T-helper 2 cell treated with Interferon-gamma antibody and Interleukin-4, amounts not matched to agents 100 ng/mL and 5 ng/mL, for 36 hours (primary cell): ENCODE measurements around the gene LIMS2. TPM values are rescaled to one million over a fixed set of nuclear protein-coding genes. Genes with fewer than 3 reads are reported as not detected.

ENCODE experiments used
- intact Hi-C: fragments of 100-400 bp; cut with micrococcal nuclease; formaldehyde crosslinking; loops from one replicate; pipeline ENCODE4 v1.15.1; 2023
- total RNA-seq: library from RNA; stranded (reverse); gene quantifications from 2 replicates; pipeline ENCODE4 v1.2.3, GENCODE V29; 2022

Gene LIMS2
- total RNA-seq, 1 donor from 2014 or later = 24.2 TPM

GRCh38 chr2:127625572-127625951 lies 49.8 kb downstream of the LIMS2 start:
- intact Hi-C loops = no loop called here

GRCh38 chr2:127624756-127625571 lies 50.4 kb downstream of the LIMS2 start:
- intact Hi-C loops = no loop called here

GRCh38 chr2:127624320-127624755 lies 51.0 kb downstream of the LIMS2 start:
- intact Hi-C loops = no loop called here

- intact Hi-C loops = no loop called here
Measured at GRCh38 chr2:127623388-127624319, 51.7 kb downstream of the LIMS2 start.

- intact Hi-C loops = no loop called here
Measured at GRCh38 chr2:127622561-127623387, 52.6 kb downstream of the LIMS2 start.

- intact Hi-C loops = no loop called here
Measured at GRCh38 chr2:127621981-127622431, 53.3 kb downstream of the LIMS2 start.

GRCh38 chr2:127620866-127621265 lies 54.5 kb downstream of the LIMS2 start:
- intact Hi-C loops = no loop called here

- intact Hi-C loops = no loop called here
Measured at GRCh38 chr2:127619877-127620705, 55.2 kb downstream of the LIMS2 start.

GRCh38 chr2:127619203-127619590 lies 56.1 kb downstream of the LIMS2 start:
- intact Hi-C loops = no loop called here

GRCh38 chr2:127618551-127619202 lies 56.7 kb downstream of the LIMS2 start:
- intact Hi-C loops = no loop called here

- intact Hi-C loops = no loop called here
Measured at GRCh38 chr2:127615511-127616166, 59.7 kb downstream of the LIMS2 start.

GRCh38 chr2:127614731-127615130 lies 60.6 kb downstream of the LIMS2 start:
- intact Hi-C loops = no loop called here

- intact Hi-C loops = no loop called here
Measured at GRCh38 chr2:127614246-127614645, 61.1 kb downstream of the LIMS2 start.

GRCh38 chr2:127612111-127612822 lies 63.1 kb downstream of the LIMS2 start:
- intact Hi-C loops = no loop called here

- intact Hi-C loops = no loop called here
Measured at GRCh38 chr2:127611076-127611925, 64.0 kb downstream of the LIMS2 start.

GRCh38 chr2:127610561-127610960 lies 64.8 kb downstream of the LIMS2 start:
- intact Hi-C loops = no loop called here

GRCh38 chr2:127609818-127610217 lies 65.5 kb downstream of the LIMS2 start:
- intact Hi-C loops = no loop called here
